Testis (tissue), 2 donors: Measurements from ENCODE around the gene TBC1D5.

Experiments used
- CTCF ChIP-seq, 3 experiments: fragments of 450-650 bp in 2 of 3; fragments of 200-600 bp in 1 of 3; sonication (generic) in 1 of 3; IDR thresholded peaks; one replicate each; pipeline ENCODE4 v1.5.1; 2016 to 2019; ENCODE audit warnings: antibody characterized with exemption in 3 of 3, mild to moderate bottlenecking in 2 of 3, moderate library complexity in 1 of 3
- POLR2A ChIP-seq: fragments of 450-650 bp; IDR thresholded peaks from one replicate; pipeline ENCODE4 v1.6.1; 2017; ENCODE audit warnings: antibody characterized with exemption, mild to moderate bottlenecking, moderate library complexity

- TF ChIP-seq POLR2A: no peak
- TF ChIP-seq CTCF (IDR thresholded peaks at IDR 0.05): no peak
Observed at GRCh38 chr3:17501745-17502144, 240.7 kb downstream of the TBC1D5 start.
